HepG2 (cell line): ENCODE measurements around the gene PRR22. TPM values are rescaled to one million over a fixed set of nuclear protein-coding genes. Genes with fewer than 3 reads are reported as not detected.

Experiments
- ATAC-seq: fragments of 200-7000 bp; cut with Tn5 transposase; 3 replicates; pipeline ENCODE4 v1.9.1; 2020; ENCODE audit warnings: mild to moderate bottlenecking, moderate library complexity
- BruUV-seq: library from RNA; stranded (reverse); fragments of 400-500 nt; replicated peaks from 2 replicates; lab custom pipeline; 2021; lab: Mats Ljungman, UMichigan
- CTCF ChIA-PET: fragments of 300-600 bp; formaldehyde crosslinking; extraction: SDS; loops from one replicate; lab custom pipeline; 2021; ENCODE audit warnings: low total read pairs, inconsistent platforms, low intra/inter-chr PET ratio; lab: Yijun Ruan, JAX
- POLR2A ChIA-PET: fragments of 350-600 bp; sonication (Branson Sonifier 250); formaldehyde crosslinking; loops from one replicate; lab custom pipeline; 2020; ENCODE audit warnings: antibody characterized with exemption, inconsistent platforms; lab: Yijun Ruan, JAX
- DNase-seq: peaks from one replicate; pipeline ENCODE4 v3.0.0-alpha.2; 2015; ENCODE audit warnings: low spot score
- FAIRE-seq: peaks from 3 replicates; lab custom pipeline; 2011; peaks lifted over from hg19 to GRCh38; lab: Jason Lieb, UNC
- H2AFZ ChIP-seq: one replicate; pipeline ENCODE4 v1.6.1; 2011; ENCODE audit warnings: low read length, inconsistent platforms
- H3K27ac ChIP-seq: fragments of 300-600 bp; 3 replicates; pipeline ENCODE4 v1.8.0; 2011; ENCODE audit warnings: mixed run types, mild to moderate bottlenecking, mixed read lengths, low read length, inconsistent platforms; ENCODE audit not compliant: insufficient read depth; ENCODE audit errors: extremely low read length
- H3K27me3 ChIP-seq, 2 experiments: fragments of 200-600 bp in 1 of 2; 2 replicates in 1 of 2; 3 replicates in 1 of 2; pipeline versions ENCODE4 v1.6.0 to v1.8.0; 2011; ENCODE audit warnings: low read length in 2 of 2, mild to moderate bottlenecking in 2 of 2, moderate library complexity in 2 of 2, inconsistent platforms in 1 of 2; ENCODE audit not compliant: insufficient read depth in 2 of 2, control insufficient read depth in 1 of 2
- H3K36me3 ChIP-seq, 2 experiments: fragments of 200-600 bp in 1 of 2; replicated peaks in 1 of 2; 2 replicates in 1 of 2; 3 replicates in 1 of 2; pipeline versions ENCODE4 v1.5.1 to v1.8.0; 2011; ENCODE audit warnings: low read length in 2 of 2, inconsistent platforms in 1 of 2; ENCODE audit not compliant: insufficient read depth in 2 of 2, control insufficient read depth in 1 of 2
- H3K4me1 ChIP-seq: 2 replicates; pipeline ENCODE4 v1.5.1; 2012; ENCODE audit warnings: low read length, inconsistent platforms; ENCODE audit not compliant: insufficient read depth
- H3K4me2 ChIP-seq: 2 replicates; pipeline ENCODE4 v1.6.0; 2011; ENCODE audit warnings: low read depth, low read length, inconsistent platforms
- H3K4me3 ChIP-seq, 3 experiments: fragments of 200-600 bp in 1 of 3; sonication (generic), shearing (Covaris generic) in 1 of 3; replicated peaks in 1 of 3; 2 replicates each; pipeline ENCODE4 v1.5.1; 2011 to 2016; ENCODE audit warnings: low read length in 3 of 3, inconsistent platforms in 2 of 3, low read depth in 2 of 3, mild to moderate bottlenecking in 2 of 3, control low read depth in 1 of 3, mixed read lengths in 1 of 3; ENCODE audit not compliant: insufficient read depth in 1 of 3
- H3K79me2 ChIP-seq: one replicate; pipeline ENCODE4 v1.6.1; 2011; ENCODE audit warnings: low read length, inconsistent platforms; ENCODE audit not compliant: insufficient read depth
- H3K9ac ChIP-seq: 2 replicates; pipeline ENCODE4 v1.6.0; 2011; ENCODE audit warnings: mild to moderate bottlenecking, low read depth, low read length, inconsistent platforms; ENCODE audit not compliant: insufficient read depth
- H3K9me3 ChIP-seq: 2 replicates; pipeline ENCODE4 v1.5.1; 2012; ENCODE audit warnings: mild to moderate bottlenecking, low read length
- H4K20me1 ChIP-seq: 2 replicates; pipeline ENCODE4 v1.6.0; 2011; ENCODE audit warnings: inconsistent platforms, mild to moderate bottlenecking, low read length, moderate library complexity; ENCODE audit not compliant: insufficient read depth
- ARID5B ChIP-seq: IDR thresholded peaks from 2 replicates; pipeline ENCODE4 v1.4.0; 2020; ENCODE audit warnings: mild to moderate bottlenecking, missing genetic modification reagents
- ARNT2 ChIP-seq: sonication (generic); formaldehyde crosslinking; IDR thresholded peaks from 2 replicates; pipeline ENCODE4 v1.8.0; 2022; ENCODE audit warnings: mild to moderate bottlenecking, low read depth, missing genetic modification reagents, moderate library complexity
- MED1 ChIP-seq: sonication (generic); formaldehyde crosslinking; IDR thresholded peaks from 2 replicates; pipeline ENCODE4 v1.4.0; 2020; ENCODE audit warnings: missing genetic modification reagents
- MIXL1 ChIP-seq: IDR thresholded peaks from 2 replicates; pipeline ENCODE4 v1.6.1; 2016
- RXRA ChIP-seq: sonication (generic); formaldehyde crosslinking; IDR thresholded peaks from 2 replicates; pipeline ENCODE4 v1.5.1; 2020; ENCODE audit warnings: missing genetic modification reagents
- THAP11 ChIP-seq: IDR thresholded peaks from 2 replicates; pipeline ENCODE4 v1.6.1; 2016; ENCODE audit warnings: missing biosample characterization, missing genetic modification reagents
- ZBTB14 ChIP-seq: sonication (generic); formaldehyde crosslinking; IDR thresholded peaks from 2 replicates; pipeline ENCODE4 v1.4.0; 2020; ENCODE audit warnings: missing genetic modification reagents
- ZFP37 ChIP-seq: sonication (generic); formaldehyde crosslinking; IDR thresholded peaks from 2 replicates; pipeline ENCODE4 v1.4.0; 2020; ENCODE audit warnings: missing genetic modification reagents, borderline replicate concordance
- ZMYM2 ChIP-seq: sonication (generic); formaldehyde crosslinking; IDR thresholded peaks from 2 replicates; pipeline ENCODE4 v1.8.0; 2022; ENCODE audit warnings: mild to moderate bottlenecking, missing genetic modification reagents
- ZNF281 ChIP-seq: sonication (generic); formaldehyde crosslinking; IDR thresholded peaks from 2 replicates; pipeline ENCODE4 v1.4.0; 2020; ENCODE audit warnings: missing genetic modification reagents, borderline replicate concordance
- ZNF562 ChIP-seq: sonication (generic); formaldehyde crosslinking; IDR thresholded peaks from 2 replicates; pipeline ENCODE4 v1.8.0; 2022; ENCODE audit warnings: missing genetic modification reagents, borderline replicate concordance
- ZNF605 ChIP-seq: sonication (generic); formaldehyde crosslinking; IDR thresholded peaks from 2 replicates; pipeline ENCODE4 v1.8.0; 2022; ENCODE audit warnings: mild to moderate bottlenecking, missing genetic modification reagents
- ZNF740 ChIP-seq: sonication (generic); formaldehyde crosslinking; IDR thresholded peaks from 2 replicates; pipeline ENCODE4 v1.4.0; 2020; ENCODE audit warnings: missing genetic modification reagents
- WGBS: methylation state at CpG from one replicate; pipeline ENCODE4 v1.1.6; 2017; ENCODE audit warnings: low lambda C conversion rate; 5-methylcytosine and 5-hydroxymethylcytosine counted together
- in situ Hi-C: cut with HindIII; loops from 2 replicates; pipeline ENCODE4 v1.10.0; 2017; ENCODE audit warnings: low pct_unique_long_range_greater_than_20kb; ENCODE audit not compliant: extremely low pct_ligation_motif_present
- intact Hi-C: fragments of 100-400 bp; cut with micrococcal nuclease; formaldehyde crosslinking; loops from one replicate; pipeline ENCODE4 v1.10.0; 2022; ENCODE audit not compliant: unreplicated experiment
- polyA plus RNA-seq, 8 experiments: library from polyadenylated mRNA; depleted of rRNA in 3 of 8; stranded (reverse) in 7 of 8; unstranded in 1 of 8; fragments of >200 nt; fragmentation: Illumina TruSeq in 4 of 8; extraction: Trizol in 4 of 8; gene quantifications; 2 replicates each; pipeline versions ENCODE4 v1.2.1 to v1.2.3, GENCODE V29; 2011 to 2016; ENCODE audit warnings: low read depth in 4 of 8, missing spikeins in 1 of 8, mixed read lengths in 1 of 8; ENCODE audit not compliant: insufficient read depth in 1 of 8
- total RNA-seq, 5 experiments: library from RNA; depleted of rRNA; stranded (reverse); fragments of >200 nt; fragmentation: Illumina TruSeq; extraction: Trizol; gene quantifications; 2 replicates each; pipeline ENCODE4 v1.2.3, GENCODE V29; 2016; ENCODE audit warnings: low read depth in 1 of 5

PRR22 gene
- total and polyA plus RNA-seq, 2 of the 13 experiments (the other 11 are each of a cell fraction or from before 2014, with no cell fraction given) = 0.84 to 2.3 TPM

GRCh38 chr19:5805462-5806132 lies 21.1 kb upstream of the PRR22 start:
- ChIA-PET CTCF (interaction anchor here (3.3 to 4.6 kb wide), 3 partner anchors 18 to 86 kb away, joined by 19 to 71 read pairs (median 30); no protein-coding TSS in a partner anchor), POLR2A (no interaction called here)
- no TSS peak for BruUV-seq
- peak overlapping the region; percentile 47; the same call in 1 of the 2 replicates for H3K9ac ChIP-seq
- H3K27ac ChIP-seq = no peak overlapping the region
- peak; percentile 65 for ATAC-seq
- peak overlapping the region; percentile 83 for H3K4me2 ChIP-seq
- no peak overlapping the region for H2AFZ ChIP-seq
- no peaks in the 10 kb centered on the region for H3K9me3 ChIP-seq
- H3K79me2 ChIP-seq = no peaks in the 10 kb centered on the region
- no peaks in the 10 kb centered on the region for H3K27me3 ChIP-seq
- H4K20me1 ChIP-seq = no peaks in the 10 kb centered on the region
- intact Hi-C loops = loop anchor here (10.0 kb wide), 1 partner anchor 219 kb away; no protein-coding TSS in a partner anchor
- 4% methylated on average over 10 of the region's 46 CpGs for WGBS
- in situ Hi-C loops = loop anchor here (5.0 kb wide), 1 partner anchor 87 kb away; no protein-coding TSS in a partner anchor
- peak; percentile 65 for DNase-seq
- H3K4me1 ChIP-seq = peaks cover 55% of the 10 kb centered on the region
- no peaks in the 10 kb centered on the region for H3K36me3 ChIP-seq
- peak; percentile 4 for FAIRE-seq
- peak overlapping the region; percentile 56 to 75 (median 63) for H3K4me3 ChIP-seq
- TF ChIP-seq ZFP37 (CRISPR knock-in tag) = 0 out of 2 replicates have a peak, but pooled peaks have one; percentile 20
- TF ChIP-seq THAP11 (CRISPR knock-in tag) = peak; percentile 29; the same call in 1 of the 2 replicates
- TF ChIP-seq ZBTB14 (CRISPR knock-in tag) = peak; percentile 50; the same call in 1 of the 2 replicates
- TF ChIP-seq MIXL1 (CRISPR knock-in tag) = 0 out of 2 replicates have a peak, but pooled peaks have one; percentile 61
- peak; percentile 49 for TF ChIP-seq MED1
- TF ChIP-seq ARNT2 (CRISPR knock-in tag) = peak; percentile 75; the same call in 1 of the 2 replicates
- no peak for TF ChIP-seq ZNF562
- 0 out of 2 replicates have a peak, but pooled peaks have one; percentile 56 for TF ChIP-seq ZNF605
- peak; percentile 31; the same call in 1 of the 2 replicates for TF ChIP-seq ARID5B
- peak; percentile 78 for TF ChIP-seq RXRA
- TF ChIP-seq ZMYM2 = peak; percentile 32; the same call in 1 of the 2 replicates
- TF ChIP-seq ZNF281 (CRISPR knock-in tag) = peak; percentile 70; the same call in 1 of the 2 replicates
- TF ChIP-seq ZNF740 = peak; percentile 87
